OCI-LY1 (cell line): Measurements from ENCODE around the gene HSP90AB1.

Experiments
- H2AFZ ChIP-seq: fragments of 200-600 bp; sonication (generic), shearing (Covaris generic); 2 replicates; pipeline ENCODE4 v1.6.0; 2014; ENCODE audit warnings: antibody characterized with exemption, mild to moderate bottlenecking, low read length
- H3F3A ChIP-seq: fragments of 200-600 bp; sonication (generic), shearing (Covaris generic); 2 replicates; pipeline ENCODE4 v1.6.0; 2014; ENCODE audit warnings: mild to moderate bottlenecking, antibody characterized with exemption, low read length, moderate library complexity; ENCODE audit not compliant: insufficient read depth
- H3K27ac ChIP-seq: fragments of 200-600 bp; sonication (generic); 2 replicates; pipeline ENCODE4 v1.5.1; 2014; ENCODE audit warnings: low read length, mixed run types, mild to moderate bottlenecking, low read depth; ENCODE audit not compliant: poor library complexity, severe bottlenecking
- H3K27me3 ChIP-seq: fragments of 200-600 bp; sonication (generic); 2 replicates; pipeline ENCODE4 v1.6.0; 2014; ENCODE audit warnings: antibody characterized with exemption, mild to moderate bottlenecking, low read length, moderate library complexity; ENCODE audit not compliant: insufficient read depth
- H3K36me3 ChIP-seq: fragments of 200-600 bp; sonication (generic); 2 replicates; pipeline ENCODE4 v1.6.1; 2014; ENCODE audit warnings: mild to moderate bottlenecking, antibody characterized with exemption, low read length, moderate library complexity, mixed read lengths; ENCODE audit not compliant: insufficient read depth
- H3K4me1 ChIP-seq: fragments of 200-600 bp; sonication (generic); 2 replicates; pipeline ENCODE4 v1.5.1; 2014; ENCODE audit warnings: mild to moderate bottlenecking, low read length, moderate library complexity; ENCODE audit not compliant: insufficient read depth, severe bottlenecking
- H3K4me2 ChIP-seq: fragments of 200-600 bp; sonication (generic), shearing (Covaris generic); 2 replicates; pipeline ENCODE4 v1.6.1; 2014; ENCODE audit warnings: low read length
- H3K4me3 ChIP-seq: fragments of 200-600 bp; sonication (generic); 2 replicates; pipeline ENCODE4 v1.5.1; 2014; ENCODE audit warnings: low read length, low read depth, mild to moderate bottlenecking, mixed read lengths; ENCODE audit not compliant: poor library complexity, severe bottlenecking
- H3K79me2 ChIP-seq: fragments of 200-600 bp; shearing (Covaris generic); 2 replicates; pipeline ENCODE4 v1.6.1; 2016; ENCODE audit warnings: mixed run types, low read length, mixed read lengths; ENCODE audit not compliant: insufficient read depth
- H3K9ac ChIP-seq: fragments of 200-600 bp; sonication (generic), shearing (Covaris generic); 2 replicates; pipeline ENCODE4 v1.6.1; 2014; ENCODE audit warnings: mild to moderate bottlenecking, low read length, mixed read lengths
- H3K9me2 ChIP-seq: fragments of 200-600 bp; sonication (generic), shearing (Covaris generic); 2 replicates; pipeline ENCODE4 v1.6.1; 2014; ENCODE audit warnings: low read depth, mild to moderate bottlenecking, low read length, mixed read lengths
- H3K9me3 ChIP-seq: fragments of 200-600 bp; shearing (Covaris generic); 2 replicates; pipeline ENCODE4 v1.6.1; 2014; ENCODE audit warnings: low read length, mixed read lengths
- H4K20me1 ChIP-seq: fragments of 200-600 bp; sonication (generic), shearing (Covaris generic); 2 replicates; pipeline ENCODE4 v1.6.0; 2016; ENCODE audit warnings: mild to moderate bottlenecking, low read length; ENCODE audit not compliant: insufficient read depth
- CTCF ChIP-seq: fragments of 200-600 bp; sonication (generic), shearing (Covaris generic); IDR thresholded peaks from 2 replicates; pipeline ENCODE4 v1.5.1; 2017; ENCODE audit warnings: mild to moderate bottlenecking, antibody characterized with exemption, low read length, moderate library complexity, mixed read lengths
- EZH2 ChIP-seq: fragments of 200-600 bp; sonication (generic), shearing (Covaris generic); IDR thresholded peaks from 2 replicates; pipeline ENCODE4 v1.8.0; 2017; ENCODE audit warnings: borderline replicate concordance, mixed run types, mild to moderate bottlenecking, antibody characterized with exemption, low read length, moderate library complexity, mixed read lengths

HSP90AB1 gene

DNA sequence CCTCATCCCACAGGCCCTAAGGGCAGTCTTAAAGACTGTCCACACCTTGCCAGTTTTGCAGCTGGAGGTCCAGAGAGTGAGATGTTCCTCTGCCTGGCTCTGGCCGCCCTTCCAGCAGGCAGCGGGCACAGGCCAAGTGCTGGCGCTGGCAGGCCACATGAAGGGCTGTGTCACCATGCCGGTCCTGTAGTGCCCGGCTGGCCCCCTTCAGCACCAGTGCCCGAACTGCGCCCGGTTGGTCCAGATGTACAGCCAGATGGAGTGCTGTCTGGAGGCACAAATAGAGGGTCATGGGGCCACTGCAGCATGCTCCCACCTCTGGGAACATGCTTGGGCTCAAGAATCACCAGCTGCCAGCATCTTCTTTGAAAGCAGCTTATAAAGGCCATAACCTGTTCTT lies 14.7 kb downstream of the HSP90AB1 start:
- H4K20me1 ChIP-seq: no peaks in the 10 kb centered on the region
- H3K4me3 ChIP-seq: no peak overlapping the region
- H3K9me2 ChIP-seq: no peaks in the 10 kb centered on the region
- no peak for TF ChIP-seq EZH2
- no peak for TF ChIP-seq CTCF
- H3K79me2 ChIP-seq: no peaks in the 10 kb centered on the region
- H3K36me3 ChIP-seq: peaks cover 28% of the 10 kb centered on the region; the same call in 1 of the 2 replicates
- H3K27ac ChIP-seq: peak overlapping the region; percentile 80
- peaks cover 70% of the 10 kb centered on the region for H3K4me1 ChIP-seq
- no peaks in the 10 kb centered on the region for H3K27me3 ChIP-seq
- peak overlapping the region; percentile 89; the same call in 1 of the 2 replicates for H3K9ac ChIP-seq
- H3K4me2 ChIP-seq: peak overlapping the region; percentile 91; the same call in 1 of the 2 replicates
- H3F3A ChIP-seq: no peaks in the 10 kb centered on the region; the same call in 1 of the 2 replicates
- no peaks in the 10 kb centered on the region for H3K9me3 ChIP-seq
- no peak overlapping the region for H2AFZ ChIP-seq

- Histone ChIP-seq H3K4me1 (peaks cover 65% of the 10 kb centered on the region), H2AFZ (no peak overlapping the region), H3K4me3 (peak overlapping the region; percentile 76), H3K9me3 (no peaks in the 10 kb centered on the region), H4K20me1 (no peaks in the 10 kb centered on the region), H3K9me2 (no peaks in the 10 kb centered on the region), H3K4me2 (peak overlapping the region; percentile 91), H3K27me3 (no peaks in the 10 kb centered on the region), H3F3A (no peaks in the 10 kb centered on the region), H3K9ac (peak overlapping the region; percentile 89), H3K36me3 (peaks cover 28% of the 10 kb centered on the region; the same call in 1 of the 2 replicates), H3K27ac (peak overlapping the region; percentile 80), H3K79me2 (no peaks in the 10 kb centered on the region)
- TF ChIP-seq EZH2 (no peak), CTCF (no peak)
These were observed 15.8 kb downstream of the HSP90AB1 start for GRCh38 chr6:44262467-44263353.

DNA sequence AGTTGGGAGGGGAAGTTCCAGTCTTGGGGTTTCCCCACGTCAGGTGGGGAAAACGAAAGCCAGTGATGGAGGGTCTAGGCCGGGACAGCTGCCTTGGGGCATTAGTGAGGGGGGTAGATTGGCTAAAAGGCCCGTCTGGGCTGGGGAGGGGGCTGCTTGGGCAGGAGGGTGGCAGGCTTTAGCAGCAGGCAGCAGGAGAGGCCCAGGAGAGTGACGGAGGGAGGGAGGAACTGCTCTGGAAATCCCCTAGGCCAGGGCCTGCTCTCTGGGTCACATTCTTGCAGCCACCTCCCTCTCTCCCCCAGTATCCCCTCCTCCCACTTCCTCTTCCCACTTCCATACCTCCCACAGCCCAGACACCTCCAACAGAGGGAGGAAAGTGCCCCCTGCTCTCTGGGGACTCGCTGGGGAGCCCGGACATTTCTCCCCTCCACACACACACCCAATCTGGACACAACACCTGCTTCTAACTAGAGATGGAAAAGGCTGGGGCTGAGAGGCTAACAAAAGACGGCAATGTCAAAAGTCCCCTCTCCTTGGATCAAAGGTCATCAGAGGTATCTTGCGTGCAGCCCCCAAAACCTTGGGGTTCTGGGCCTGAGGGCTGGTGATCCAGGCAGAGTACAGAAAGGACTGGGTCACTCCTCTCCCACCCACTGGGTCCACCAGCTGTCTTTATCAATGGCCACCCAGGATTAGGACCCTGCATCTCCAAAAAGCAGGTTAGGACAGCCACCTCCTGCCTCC lies 16.6 kb downstream of the HSP90AB1 start:
- peaks cover 57% of the 10 kb centered on the region for H3K4me1 ChIP-seq
- H3K9ac ChIP-seq: peak overlapping the region; percentile 89
- TF ChIP-seq EZH2: no peak
- no peak for TF ChIP-seq CTCF

More for the DNA sequence above, 16.6 kb downstream of the HSP90AB1 start:
- H2AFZ ChIP-seq: no peak overlapping the region
- H3K9me2 ChIP-seq: no peaks in the 10 kb centered on the region
- no peaks in the 10 kb centered on the region for H3F3A ChIP-seq
- H3K9me3 ChIP-seq: no peaks in the 10 kb centered on the region
- H3K4me3 ChIP-seq: peak overlapping the region; percentile 76
- H3K27me3 ChIP-seq: no peaks in the 10 kb centered on the region
- H3K27ac ChIP-seq: peak overlapping the region; percentile 80
- H4K20me1 ChIP-seq: no peaks in the 10 kb centered on the region
- peaks cover 28% of the 10 kb centered on the region; the same call in 1 of the 2 replicates for H3K36me3 ChIP-seq
- peak overlapping the region; percentile 91 for H3K4me2 ChIP-seq
- H3K79me2 ChIP-seq: no peaks in the 10 kb centered on the region
